Transverse colon (tissue), 4 donors: Measurements from ENCODE around the gene P4HB. TPM values are rescaled to one million over a fixed set of nuclear protein-coding genes. Genes with fewer than 3 reads are reported as not detected.

Experiments
- DNase-seq: peaks from one replicate; pipeline ENCODE4 v3.0.0-alpha.2; 2019
- H3K27ac ChIP-seq, 4 donors: fragments of 200-600 bp; sonication (generic); 2 replicates each; pipeline ENCODE4 v1.5.1; 2016 to 2018; ENCODE audit warnings: inconsistent platforms in 4 of 4
- H3K27me3 ChIP-seq: fragments of 200-600 bp; sonication (generic); 2 replicates; pipeline ENCODE4 v1.5.1; 2017; ENCODE audit warnings: inconsistent platforms
- H3K36me3 ChIP-seq, 4 donors: fragments of 200-600 bp; sonication (generic); 2 replicates each; pipeline ENCODE4 v1.5.1; 2017 to 2019; ENCODE audit warnings: inconsistent platforms in 4 of 4
- H3K4me1 ChIP-seq, 4 donors: fragments of 200-600 bp; sonication (generic); 2 replicates each; pipeline ENCODE4 v1.5.1; 2017 to 2020; ENCODE audit warnings: inconsistent platforms in 4 of 4
- H3K4me3 ChIP-seq, 4 donors: fragments of 200-600 bp; sonication (generic); 1 replicate in 1 of 4; 2 replicates in 3 of 4; pipeline versions ENCODE4 v1.5.1 to v1.6.1; 2017 to 2019; ENCODE audit warnings: inconsistent platforms in 4 of 4
- H3K9me3 ChIP-seq, 2 donors: fragments of 200-600 bp; sonication (generic); 2 replicates each; pipeline ENCODE4 v1.5.1; 2017 to 2019; ENCODE audit warnings: inconsistent platforms in 2 of 2
- EP300 ChIP-seq: sonication (generic); formaldehyde crosslinking; IDR thresholded peaks from one replicate; pipeline ENCODE4 v1.6.1; 2017; ENCODE audit warnings: antibody characterized with exemption, low read depth
- POLR2A ChIP-seq: fragments of 450-650 bp; IDR thresholded peaks from one replicate; pipeline ENCODE4 v1.6.1; 2016; ENCODE audit warnings: antibody characterized with exemption, mild to moderate bottlenecking, moderate library complexity
- POLR2AphosphoS5 ChIP-seq, 3 donors: sonication (generic); formaldehyde crosslinking; IDR thresholded peaks; one replicate each; pipeline ENCODE4 v1.6.1; 2016; ENCODE audit warnings: antibody characterized with exemption in 3 of 3
- WGBS, 2 donors: methylation state at CpG; one replicate each; pipeline ENCODE4 v1.1.5; 2018; ENCODE audit warnings: low coverage in 1 of 2; 5-methylcytosine and 5-hydroxymethylcytosine counted together
- in situ Hi-C, 4 donors: fragments of 200-750 bp; cut with MboI; loops; one replicate each; pipeline versions ENCODE4 v1.15.0 to v1.15.1; 2017; ENCODE audit warnings: low sequenced_read_pairs in 3 of 4, low pct_ligation_motif_present in 1 of 4, low pct_unique_long_range_greater_than_20kb in 1 of 4
- intact Hi-C: fragments of 100-400 bp; cut with DNase I; formaldehyde crosslinking; loops from one replicate; pipeline ENCODE4 v1.15.1; 2023; ENCODE audit warnings: low total_unique reads
- total RNA-seq, 4 donors: library from RNA; depleted of rRNA; stranded (reverse); fragments of >200 nt; gene quantifications; one replicate each; pipeline ENCODE4 v1.1.0, GENCODE V29; 2016
- TF ChIP-seq, protein P1 (sequence below), 5 experiments: fragments of 200-600 bp in 3 of 5; fragments of 450-650 bp in 2 of 5; sonication (generic) in 3 of 5; IDR thresholded peaks; 1 replicate in 2 of 5; 2 replicates in 3 of 5; pipeline ENCODE4 v1.5.1; 2016 to 2017; ENCODE audit warnings: antibody characterized with exemption in 5 of 5, inconsistent platforms in 3 of 5, mild to moderate bottlenecking in 2 of 5, moderate library complexity in 1 of 5

Gene P4HB
- total RNA-seq, 4 donors from 2014 or later = 486 to 732 (median 556) TPM

- Histone ChIP-seq H3K27me3 (peaks cover 38% of the 10 kb centered on the region), H3K4me3 (no peak overlapping the region), H3K27ac (no peak overlapping the region), H3K36me3 (no peaks in the 10 kb centered on the region), H3K9me3 (no peaks in the 10 kb centered on the region), H3K4me1 (peaks cover 5 to 11% (median 8%) of the 10 kb centered on the region in 4 donors)
- 82 to 100% methylated on average over 1 to 43 of the region's 45 CpGs for WGBS, 2 donors
- no peak for TF ChIP-seq POLR2A
- intact Hi-C loops (no loop called here), in situ Hi-C loops (no loop called here)
- no peak for DNase-seq
These were observed 47.6 kb downstream of the P4HB start for GRCh38 chr17:81812571-81813370.

- 83% methylated on average over 21 of the region's 24 CpGs; no CpG with 5 or more reads in 1 of the 2 donors for WGBS, 2 donors
- H3K4me3 ChIP-seq = no peak overlapping the region
- in situ Hi-C loops = no loop called here
These were observed 48.4 kb downstream of the P4HB start for GRCh38 chr17:81811705-81812570.

DNA sequence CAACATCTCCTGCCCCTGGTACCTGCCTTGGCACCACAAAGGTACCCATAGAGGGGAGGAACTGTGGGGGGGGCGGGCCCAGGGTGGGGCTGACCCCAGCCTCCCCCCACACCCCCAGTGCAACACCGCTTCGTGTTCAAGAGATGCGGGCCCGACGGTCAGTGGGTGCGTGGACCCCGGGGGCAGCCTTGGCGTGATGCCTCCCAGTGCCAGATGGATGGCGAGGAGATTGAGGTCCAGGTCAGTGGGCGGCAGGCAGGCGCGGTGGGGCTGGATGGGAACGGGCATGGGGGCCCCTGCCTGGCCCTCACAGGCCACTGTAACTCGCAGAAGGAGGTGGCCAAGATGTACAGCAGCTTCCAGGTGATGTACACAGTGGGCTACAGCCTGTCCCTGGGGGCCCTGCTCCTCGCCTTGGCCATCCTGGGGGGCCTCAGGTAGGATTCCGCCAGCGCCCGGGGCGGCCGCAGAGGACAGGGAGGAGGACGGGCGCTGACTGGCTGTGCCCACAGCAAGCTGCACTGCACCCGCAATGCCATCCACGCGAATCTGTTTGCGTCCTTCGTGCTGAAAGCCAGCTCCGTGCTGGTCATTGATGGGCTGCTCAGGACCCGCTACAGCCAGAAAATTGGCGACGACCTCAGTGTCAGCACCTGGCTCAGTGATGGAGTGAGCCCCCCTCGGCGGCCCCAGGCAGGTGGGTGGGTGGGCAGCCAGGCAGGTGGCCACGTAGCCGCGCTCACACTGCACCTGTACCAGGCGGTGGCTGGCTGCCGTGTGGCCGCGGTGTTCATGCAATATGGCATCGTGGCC, 49.2 kb downstream of the P4HB start:
- Histone ChIP-seq H3K27me3 (peaks cover 55% of the 10 kb centered on the region), H3K9me3 (no peaks in the 10 kb centered on the region), H3K4me1 (peaks cover 5 to 9% (median 8%) of the 10 kb centered on the region in 4 donors), H3K36me3 (no peaks in the 10 kb centered on the region), H3K4me3 (no peak overlapping the region), H3K27ac (no peak overlapping the region)
- WGBS, 2 donors = 81% methylated on average over 42 of the region's 42 CpGs; no CpG with 5 or more reads in 1 of the 2 donors
- intact Hi-C loops = no loop called here
- TF ChIP-seq POLR2AphosphoS5 (IDR thresholded peaks at IDR 0.05) (no peak), EP300 (no peak), POLR2A (no peak)
- TF ChIP-seq, protein P1, sequence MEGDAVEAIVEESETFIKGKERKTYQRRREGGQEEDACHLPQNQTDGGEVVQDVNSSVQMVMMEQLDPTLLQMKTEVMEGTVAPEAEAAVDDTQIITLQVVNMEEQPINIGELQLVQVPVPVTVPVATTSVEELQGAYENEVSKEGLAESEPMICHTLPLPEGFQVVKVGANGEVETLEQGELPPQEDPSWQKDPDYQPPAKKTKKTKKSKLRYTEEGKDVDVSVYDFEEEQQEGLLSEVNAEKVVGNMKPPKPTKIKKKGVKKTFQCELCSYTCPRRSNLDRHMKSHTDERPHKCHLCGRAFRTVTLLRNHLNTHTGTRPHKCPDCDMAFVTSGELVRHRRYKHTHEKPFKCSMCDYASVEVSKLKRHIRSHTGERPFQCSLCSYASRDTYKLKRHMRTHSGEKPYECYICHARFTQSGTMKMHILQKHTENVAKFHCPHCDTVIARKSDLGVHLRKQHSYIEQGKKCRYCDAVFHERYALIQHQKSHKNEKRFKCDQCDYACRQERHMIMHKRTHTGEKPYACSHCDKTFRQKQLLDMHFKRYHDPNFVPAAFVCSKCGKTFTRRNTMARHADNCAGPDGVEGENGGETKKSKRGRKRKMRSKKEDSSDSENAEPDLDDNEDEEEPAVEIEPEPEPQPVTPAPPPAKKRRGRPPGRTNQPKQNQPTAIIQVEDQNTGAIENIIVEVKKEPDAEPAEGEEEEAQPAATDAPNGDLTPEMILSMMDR (IDR thresholded peaks at IDR 0.05) = no peak
- no peak for DNase-seq
- in situ Hi-C loops = no loop called here

More at GRCh38 chr17:81811705-81812570, 48.4 kb downstream of the P4HB start:
- Histone ChIP-seq H3K36me3 (no peaks in the 10 kb centered on the region), H3K9me3 (no peaks in the 10 kb centered on the region), H3K27me3 (peaks cover 46% of the 10 kb centered on the region), H3K4me1 (peaks cover 5 to 11% (median 8%) of the 10 kb centered on the region in 4 donors), H3K27ac (no peak overlapping the region)
- TF ChIP-seq POLR2A (no peak), POLR2AphosphoS5 (IDR thresholded peaks at IDR 0.05) (no peak)
- DNase-seq = no peak
- intact Hi-C loops = no loop called here

- Histone ChIP-seq H3K27me3 (peaks cover 61% of the 10 kb centered on the region), H3K9me3 (no peaks in the 10 kb centered on the region), H3K4me3 (no peak overlapping the region), H3K4me1 (peaks cover 5 to 6% (median 5%) of the 10 kb centered on the region in 4 donors), H3K36me3 (no peaks in the 10 kb centered on the region), H3K27ac (no peak overlapping the region)
- no peak for DNase-seq
- intact Hi-C loops = no loop called here
- in situ Hi-C loops = no loop called here
- 68% methylated on average over 8 of the region's 8 CpGs; no CpG with 5 or more reads in 1 of the 2 donors for WGBS, 2 donors
- TF ChIP-seq POLR2AphosphoS5 (IDR thresholded peaks at IDR 0.05) (no peak), EP300 (no peak), POLR2A (no peak)
- TF ChIP-seq, protein P1 (IDR thresholded peaks at IDR 0.05) = no peak
These were observed 49.9 kb downstream of the P4HB start for GRCh38 chr17:81810476-81810875.
